RWPE2 (cell line): ENCODE data around the gene TCEANC2.
"Not testable (repeated sequence)": the region's sequence is repeated elsewhere in the genome, so short reads cannot be mapped to it uniquely, and the experiment has no call there.

ENCODE experiments used
- ATAC-seq: fragments of 200-7000 bp; cut with Tn5 transposase; 3 replicates; pipeline ENCODE4 v1.9.1; 2021; ENCODE audit warnings: low read depth
- DNase-seq: peaks from one replicate; pipeline ENCODE4 v3.0.0-alpha.2; 2020; ENCODE audit warnings: low spot score
- H3K27ac ChIP-seq: fragments of 450-650 bp; 2 replicates; pipeline ENCODE4 v1.5.1; 2017; ENCODE audit warnings: mild to moderate bottlenecking; ENCODE audit not compliant: poor library complexity, severe bottlenecking
- H3K27me3 ChIP-seq: fragments of 250-450 bp; sonication (Bioruptor Pico); 2 replicates; pipeline ENCODE4 v1.5.1; 2021; ENCODE audit warnings: mild to moderate bottlenecking, moderate library complexity; ENCODE audit not compliant: insufficient read depth, poor library complexity, severe bottlenecking
- H3K36me3 ChIP-seq: fragments of 250-450 bp; sonication (Bioruptor Pico); 2 replicates; pipeline ENCODE4 v1.5.1; 2020; ENCODE audit warnings: low read depth, mild to moderate bottlenecking, moderate library complexity
- H3K4me1 ChIP-seq: fragments of 250-450 bp; sonication (Bioruptor Pico); 2 replicates; pipeline ENCODE4 v1.5.1; 2021; ENCODE audit warnings: mild to moderate bottlenecking, moderate library complexity; ENCODE audit not compliant: insufficient read depth, poor library complexity, severe bottlenecking
- H3K4me3 ChIP-seq: fragments of 250-450 bp; sonication (Bioruptor Pico); 2 replicates; pipeline ENCODE4 v1.5.1; 2021; ENCODE audit warnings: mild to moderate bottlenecking, moderate library complexity; ENCODE audit not compliant: severe bottlenecking
- H3K9me3 ChIP-seq: fragments of 250-450 bp; sonication (Bioruptor Pico); 2 replicates; pipeline ENCODE4 v1.5.1; 2021; ENCODE audit warnings: mild to moderate bottlenecking, moderate library complexity; ENCODE audit not compliant: severe bottlenecking
- TF ChIP-seq, protein P1 (sequence below): fragments of 450-650 bp; IDR thresholded peaks from one replicate; pipeline ENCODE4 v1.5.1; 2017; ENCODE audit warnings: mild to moderate bottlenecking, moderate library complexity; ENCODE audit not compliant: poor library complexity, severe bottlenecking

Gene TCEANC2

DNA sequence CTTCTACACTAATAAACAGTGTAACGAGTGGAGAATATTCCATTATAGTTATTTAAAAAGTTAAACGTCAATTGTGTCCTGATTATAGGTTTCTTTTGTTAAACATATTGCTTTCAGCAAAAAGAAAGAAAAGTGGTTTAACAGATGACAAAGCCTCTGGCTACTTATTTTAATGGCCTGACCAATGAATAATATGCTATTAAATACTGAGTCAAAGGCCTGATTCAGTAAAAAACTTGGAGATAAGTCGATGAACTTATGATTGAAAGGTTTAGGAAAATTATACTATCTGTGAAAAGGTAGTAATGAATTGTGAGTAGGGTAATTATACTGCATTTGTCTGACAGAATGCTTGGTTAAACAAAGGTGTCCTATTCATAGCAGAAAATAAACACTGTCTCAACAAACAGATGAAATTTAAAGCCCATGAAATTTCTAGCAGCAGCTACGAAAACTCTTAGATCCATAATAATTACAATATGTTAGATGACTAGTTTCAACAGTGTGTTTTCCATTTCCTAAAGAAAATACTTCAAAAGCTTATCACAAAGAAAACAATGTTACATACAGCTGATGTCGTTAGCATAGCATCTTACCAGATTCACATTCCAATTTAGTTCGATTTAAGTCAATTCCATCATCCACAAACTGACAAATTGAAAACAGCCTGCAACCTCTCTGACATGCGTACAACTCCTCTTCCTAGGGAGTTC lies 6.6 kb upstream of the TCEANC2 start:
- Histone ChIP-seq H3K9me3 (no peaks in the 10 kb centered on the region), H3K27ac (no peak overlapping the region), H3K4me1 (peaks cover 6% of the 10 kb centered on the region), H3K4me3 (no peak overlapping the region), H3K27me3 (no peaks in the 10 kb centered on the region), H3K36me3 (peaks cover 32% of the 10 kb centered on the region)
- TF ChIP-seq, protein P1, sequence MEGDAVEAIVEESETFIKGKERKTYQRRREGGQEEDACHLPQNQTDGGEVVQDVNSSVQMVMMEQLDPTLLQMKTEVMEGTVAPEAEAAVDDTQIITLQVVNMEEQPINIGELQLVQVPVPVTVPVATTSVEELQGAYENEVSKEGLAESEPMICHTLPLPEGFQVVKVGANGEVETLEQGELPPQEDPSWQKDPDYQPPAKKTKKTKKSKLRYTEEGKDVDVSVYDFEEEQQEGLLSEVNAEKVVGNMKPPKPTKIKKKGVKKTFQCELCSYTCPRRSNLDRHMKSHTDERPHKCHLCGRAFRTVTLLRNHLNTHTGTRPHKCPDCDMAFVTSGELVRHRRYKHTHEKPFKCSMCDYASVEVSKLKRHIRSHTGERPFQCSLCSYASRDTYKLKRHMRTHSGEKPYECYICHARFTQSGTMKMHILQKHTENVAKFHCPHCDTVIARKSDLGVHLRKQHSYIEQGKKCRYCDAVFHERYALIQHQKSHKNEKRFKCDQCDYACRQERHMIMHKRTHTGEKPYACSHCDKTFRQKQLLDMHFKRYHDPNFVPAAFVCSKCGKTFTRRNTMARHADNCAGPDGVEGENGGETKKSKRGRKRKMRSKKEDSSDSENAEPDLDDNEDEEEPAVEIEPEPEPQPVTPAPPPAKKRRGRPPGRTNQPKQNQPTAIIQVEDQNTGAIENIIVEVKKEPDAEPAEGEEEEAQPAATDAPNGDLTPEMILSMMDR: no peak
- DNase-seq (no peak), ATAC-seq (no peak)

DNA sequence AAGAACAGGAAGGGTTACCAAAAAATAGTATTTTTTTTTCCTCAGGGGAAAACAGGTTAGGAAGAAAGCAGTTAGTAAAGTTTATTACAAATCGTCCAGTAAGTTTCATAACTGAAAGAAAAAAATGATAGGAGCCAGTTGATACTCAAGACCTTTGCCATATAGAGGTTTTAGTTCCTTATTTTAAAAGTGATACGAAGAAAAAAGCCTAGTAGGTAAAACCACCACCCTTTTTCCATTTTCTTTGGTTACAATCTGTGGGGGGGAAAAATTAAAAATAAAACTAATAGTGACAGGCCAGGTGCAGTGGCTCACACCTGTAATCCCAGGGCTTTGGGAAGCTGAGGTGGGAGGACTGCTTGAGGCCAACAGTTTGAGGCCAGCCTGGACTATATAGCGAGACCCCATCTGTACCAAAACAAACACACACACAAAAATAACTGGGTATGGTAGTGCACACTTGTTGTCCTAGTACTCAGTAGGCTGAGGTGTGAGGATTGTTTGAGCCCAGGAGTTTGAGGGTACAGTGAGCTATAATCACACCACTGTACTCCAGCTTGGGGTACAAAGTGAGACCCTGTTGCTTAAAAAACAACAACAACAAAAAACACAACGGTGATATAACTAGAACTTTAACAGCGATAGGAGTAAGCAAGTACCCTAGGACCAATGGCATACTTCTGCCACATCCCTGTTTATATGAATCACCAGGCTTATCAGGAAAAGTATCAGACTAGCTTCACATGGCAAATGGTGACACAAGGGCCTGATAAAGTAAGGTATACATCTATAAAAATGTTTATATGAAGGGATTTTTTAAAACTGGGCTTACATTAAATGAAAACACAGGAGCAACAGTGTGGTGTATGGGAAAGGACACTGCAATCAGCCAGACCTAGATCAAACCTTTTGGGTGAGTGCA lies 5.8 kb upstream of the TCEANC2 start:
- no peaks in the 10 kb centered on the region for H3K9me3 ChIP-seq
- H3K27ac ChIP-seq: no peak overlapping the region
- H3K4me1 ChIP-seq: peaks cover 6% of the 10 kb centered on the region
- ATAC-seq: no peak
- TF ChIP-seq, protein P1: no peak
- H3K27me3 ChIP-seq: no peaks in the 10 kb centered on the region
- peaks cover 24% of the 10 kb centered on the region for H3K36me3 ChIP-seq
- no peak for DNase-seq
- no peak overlapping the region for H3K4me3 ChIP-seq

DNA sequence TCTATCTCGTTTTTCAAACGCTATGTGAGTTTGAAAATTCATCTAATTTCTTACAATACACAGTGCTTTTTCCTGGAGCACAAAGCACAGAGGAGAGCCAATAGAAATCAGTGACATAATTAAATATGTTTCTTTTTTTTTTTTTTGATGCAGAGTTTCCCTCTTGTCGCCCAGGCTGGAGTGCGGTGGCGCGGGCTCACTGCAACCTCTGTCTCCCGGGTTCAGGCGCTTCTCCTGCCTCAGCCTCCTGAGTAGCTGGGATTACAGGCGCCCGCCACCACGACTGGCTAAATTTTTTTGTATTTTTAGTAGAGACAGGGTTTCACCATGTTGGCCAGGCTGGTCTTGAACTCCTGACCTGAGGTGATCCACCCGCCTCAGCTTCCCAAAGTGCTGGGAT lies 3.0 kb upstream of the TCEANC2 start:
- H3K27ac ChIP-seq, H3K4me3 ChIP-seq, DNase-seq, H3K27me3 ChIP-seq, H3K36me3 ChIP-seq, ATAC-seq, H3K4me1 ChIP-seq, H3K9me3 ChIP-seq: not testable (repeated sequence)

DNA sequence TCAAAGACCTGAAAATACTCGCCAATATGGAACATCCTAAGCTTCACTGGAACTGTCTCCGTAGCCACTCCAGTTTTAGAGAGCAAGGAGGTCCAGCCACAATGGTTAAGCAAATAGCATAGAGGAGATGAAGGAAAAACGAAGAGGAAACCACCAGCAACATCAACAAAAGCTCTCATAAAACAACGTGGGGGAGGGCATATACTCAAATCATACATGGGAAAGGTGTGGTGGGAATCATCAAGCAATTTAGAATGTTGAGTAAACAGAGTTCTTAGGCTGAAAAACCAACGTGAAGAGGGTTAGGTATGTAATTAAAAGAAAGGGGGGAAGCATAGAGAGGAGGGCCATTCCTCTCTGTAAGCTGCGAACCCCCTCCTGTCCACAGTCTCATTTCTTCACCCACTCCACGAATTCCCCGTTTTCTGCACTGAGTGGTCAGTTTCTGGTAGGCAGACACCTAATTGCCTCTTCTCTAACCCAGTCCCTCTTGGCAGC lies 1.4 kb upstream of the TCEANC2 start:
- no peak for ATAC-seq
- TF ChIP-seq, protein P1: no peak
- H3K4me3 ChIP-seq: peak overlapping the region; percentile 85
- H3K36me3 ChIP-seq: no peaks in the 10 kb centered on the region; the same call in 1 of the 2 replicates
- peaks cover 9% of the 10 kb centered on the region for H3K4me1 ChIP-seq
- peak overlapping the region; percentile 58 for H3K27ac ChIP-seq
- DNase-seq: no peak
- H3K9me3 ChIP-seq: no peaks in the 10 kb centered on the region
- no peaks in the 10 kb centered on the region for H3K27me3 ChIP-seq

DNA sequence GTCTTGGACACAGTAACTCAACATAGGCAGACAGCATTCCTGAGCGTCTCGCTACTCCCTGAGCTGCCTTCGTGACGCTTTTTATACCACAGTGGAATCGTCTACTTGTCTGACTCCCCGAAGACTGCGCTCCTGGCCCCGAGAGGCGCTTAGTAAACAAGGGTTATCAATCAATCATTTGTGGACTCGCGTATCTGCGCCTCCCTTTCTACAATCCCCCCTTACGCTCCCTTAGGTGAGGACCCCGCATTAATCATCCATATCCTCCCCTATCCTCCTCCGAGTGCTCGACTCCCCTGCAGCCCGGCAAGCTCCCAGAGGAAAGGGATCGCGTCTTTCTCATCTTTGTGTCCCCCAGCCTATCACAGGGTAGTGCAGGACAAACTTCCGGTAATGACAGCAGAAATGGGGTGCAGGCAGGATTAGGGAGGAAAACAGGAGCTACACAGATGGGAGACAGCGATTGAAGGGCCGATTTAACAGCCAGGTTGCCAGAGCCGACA lies 926 bp upstream of the TCEANC2 start:
- H3K36me3 ChIP-seq: peaks cover under 1% of the 10 kb centered on the region; the same call in 1 of the 2 replicates
- no peak for DNase-seq
- peak; percentile 26 for ATAC-seq
- H3K4me3 ChIP-seq: peak overlapping the region; percentile 85
- H3K9me3 ChIP-seq: no peaks in the 10 kb centered on the region
- H3K4me1 ChIP-seq: peaks cover 9% of the 10 kb centered on the region
- TF ChIP-seq, protein P1: no peak
- H3K27ac ChIP-seq: peak overlapping the region; percentile 58
- H3K27me3 ChIP-seq: no peaks in the 10 kb centered on the region
